ENCODE measurements around the gene ZNF45. TPM values are rescaled to one million over a fixed set of nuclear protein-coding genes. Genes with fewer than 3 reads are reported as not detected.
"Not testable (repeated sequence)": the region's sequence is repeated elsewhere in the genome, so short reads cannot be mapped to it uniquely, and the experiment has no call there.

ZNF45 gene
- polyA plus RNA-seq, 1 donor from 2014 or later, result 17.5 TPM

DNA sequence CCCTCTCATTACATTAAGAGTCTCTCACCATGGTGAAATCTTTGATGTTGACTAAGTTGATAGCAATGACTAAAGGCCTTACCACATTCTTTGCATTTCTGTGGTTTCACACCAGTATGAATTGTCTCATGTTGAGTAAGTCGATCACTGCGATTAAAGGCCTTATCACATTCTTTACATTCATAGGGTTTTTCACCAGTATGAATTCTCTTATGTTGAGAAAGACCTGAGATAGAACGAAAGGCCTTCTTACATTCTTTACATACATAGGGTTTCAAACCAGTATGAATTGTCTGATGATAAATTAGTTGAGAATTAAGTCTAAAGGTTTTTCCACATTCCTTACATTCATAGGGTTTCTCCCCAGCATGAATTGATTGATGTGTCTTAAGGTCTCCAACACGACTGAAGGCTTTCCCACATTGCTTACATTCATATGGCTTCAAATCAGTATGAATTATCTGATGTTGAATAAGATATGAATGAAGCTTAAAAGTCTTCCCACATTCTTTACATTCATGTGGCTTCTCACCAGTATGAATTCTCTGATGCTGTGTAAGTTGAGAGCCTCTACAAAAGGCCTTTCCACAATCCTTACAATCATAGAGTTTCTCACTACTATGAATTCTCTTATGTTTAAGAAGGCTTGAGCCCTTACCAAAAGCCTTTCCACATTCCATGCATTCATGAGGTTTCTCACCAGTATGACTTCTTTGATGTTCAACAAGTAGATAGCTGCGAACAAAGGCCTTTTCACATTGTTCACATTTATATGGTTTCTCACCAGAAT, 62.3 kb downstream of the ZNF45 start:
- H3K27me3 ChIP-seq (ENCODE audit: insufficient read depth, low read depth, low read length), result no peaks in the 10 kb centered on the region
- H2AFZ ChIP-seq (ENCODE audit: low read depth, low read length), result no peak overlapping the region
- no peak overlapping the region for H3K9ac ChIP-seq (ENCODE audit: low read length)
- no peak overlapping the region for H3K4me3 ChIP-seq (ENCODE audit: low read length)
- peaks cover 12% of the 10 kb centered on the region for H3K36me3 ChIP-seq (ENCODE audit: insufficient read depth, low read length)
- TF ChIP-seq SMC3 (conservative IDR thresholded peaks at IDR 0.05; ENCODE audit: poor library complexity), result no peak
- peaks cover 18% of the 10 kb centered on the region for H3K9me3 ChIP-seq (ENCODE audit: low read length)
- no peaks in the 10 kb centered on the region for H3K79me2 ChIP-seq (replicated peaks; ENCODE audit: insufficient read depth, low read length)
- no peaks in the 10 kb centered on the region for H4K20me1 ChIP-seq (ENCODE audit: insufficient read depth)
- no peaks in the 10 kb centered on the region for H3F3A ChIP-seq (ENCODE audit: insufficient read depth, low read length, poor library complexity, severe bottlenecking)
- H3K4me2 ChIP-seq (ENCODE audit: low read length), result no peak overlapping the region
- no peak overlapping the region for H3K27ac ChIP-seq (ENCODE audit: low read length)
- H3K9me2 ChIP-seq (ENCODE audit: insufficient read depth, low read length), result no peaks in the 10 kb centered on the region

DNA sequence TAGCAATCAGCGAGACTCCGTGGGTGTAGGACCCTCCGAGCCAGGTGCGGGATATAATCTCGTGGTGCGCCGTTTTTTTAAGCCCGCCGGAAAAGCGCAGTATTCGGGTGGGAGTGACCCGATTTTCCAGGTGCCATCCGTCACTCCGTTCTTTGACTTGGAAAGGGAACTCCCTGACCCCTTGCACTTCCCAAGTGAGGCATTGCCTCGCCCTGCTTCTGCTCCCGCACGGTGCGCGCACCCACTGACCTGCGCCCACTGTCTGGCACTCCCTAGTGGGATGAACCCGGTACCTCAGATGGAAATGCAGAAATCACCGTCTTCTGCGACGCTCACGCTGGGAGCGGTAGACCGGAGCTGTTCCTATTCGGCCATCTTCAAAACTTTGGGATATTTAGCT, 68.2 kb downstream of the ZNF45 start:
- not testable (repeated sequence) for H3K9ac ChIP-seq (ENCODE audit: low read length); H3K27me3 ChIP-seq (ENCODE audit: insufficient read depth, low read depth, low read length); H4K20me1 ChIP-seq (ENCODE audit: insufficient read depth); H3K4me3 ChIP-seq (ENCODE audit: low read length); H3K9me2 ChIP-seq (ENCODE audit: insufficient read depth, low read length); H3K36me3 ChIP-seq (ENCODE audit: insufficient read depth, low read length); H3K4me2 ChIP-seq (ENCODE audit: low read length); H3K79me2 ChIP-seq (replicated peaks; ENCODE audit: insufficient read depth, low read length); H3F3A ChIP-seq (ENCODE audit: insufficient read depth, low read length, poor library complexity, severe bottlenecking); H3K27ac ChIP-seq (ENCODE audit: low read length); H2AFZ ChIP-seq (ENCODE audit: low read depth, low read length)
- H3K9me3 ChIP-seq (ENCODE audit: low read length), result peaks cover 12% of the 10 kb centered on the region

Small RNA genes within 50 kb of the gene (small RNA-seq; reads per million reads assigned to genes)
- gene AC006213.5, result 0 reads per million in 3 experiments

Other genes starting within 250 kb of the ZNF45 start
- 0.51 TPM in 1 of 2 replicates, not detected in the other for gene IRGC, start 219.2 kb downstream of the ZNF45 start, polyA plus RNA-seq
- gene SMG9, start 180.3 kb downstream of the ZNF45 start, polyA plus RNA-seq, result 33.0 and 57.5 TPM in 2 replicates
- gene KCNN4, start 154.3 kb downstream of the ZNF45 start, polyA plus RNA-seq, result not detected in 2 replicates
- not detected in 2 replicates for gene LYPD5, start 132.8 kb downstream of the ZNF45 start, polyA plus RNA-seq
- 14.9 and 19.4 TPM in 2 replicates for gene ZNF283, start 108.0 kb downstream of the ZNF45 start, polyA plus RNA-seq
- 14.3 and 22.8 TPM in 2 replicates for gene ZNF404, start 51.3 kb downstream of the ZNF45 start, polyA plus RNA-seq
- 7.4 and 7.6 TPM in 2 replicates for gene ZNF221, start 15.9 kb upstream of the ZNF45 start, polyA plus RNA-seq
- 17.5 and 21.2 TPM in 2 replicates for gene ZNF155, start 48.9 kb upstream of the ZNF45 start, polyA plus RNA-seq
- 6.7 and 8.4 TPM in 2 replicates for gene ZNF230, start 67.7 kb upstream of the ZNF45 start, polyA plus RNA-seq
- gene ZNF222, start 90.1 kb upstream of the ZNF45 start, polyA plus RNA-seq, result 32.0 and 38.4 TPM in 2 replicates
- 17.1 and 22.7 TPM in 2 replicates for gene ZNF223, start 116.8 kb upstream of the ZNF45 start, polyA plus RNA-seq
- gene ZNF284, start 136.9 kb upstream of the ZNF45 start, polyA plus RNA-seq, result 3.5 and 3.8 TPM in 2 replicates
- gene ZNF224, start 159.1 kb upstream of the ZNF45 start, polyA plus RNA-seq, result 41.8 and 45.4 TPM in 2 replicates
- 6.8 and 8.5 TPM in 2 replicates for gene ZNF225, start 178.1 kb upstream of the ZNF45 start, polyA plus RNA-seq
- 9.1 and 14.2 TPM in 2 replicates for gene ZNF234, start 206.3 kb upstream of the ZNF45 start, polyA plus RNA-seq
- gene ZNF226, start 229.8 kb upstream of the ZNF45 start, polyA plus RNA-seq, result 39.0 and 39.3 TPM in 2 replicates

Measured in neural cell (in vitro differentiated cells).